WI38 (cell line): ENCODE results near the gene ADK.
"Not testable (repeated sequence)": the region's sequence is repeated elsewhere in the genome, so short reads cannot be mapped to it uniquely, and the experiment has no call there.

Source experiments
- H3K4me3 ChIP-seq: 2 replicates; pipeline ENCODE4 v1.5.1; 2011; ENCODE audit warnings: low read depth, mild to moderate bottlenecking, control low read depth, low read length
- CTCF ChIP-seq: IDR thresholded peaks from 2 replicates; pipeline ENCODE4 v1.5.1; 2012; ENCODE audit warnings: low read depth, mild to moderate bottlenecking, control low read depth, low read length

ADK gene

GRCh38 chr10:74334221-74334620 is 183.2 kb downstream of the ADK start:
- no peak for TF ChIP-seq CTCF

GRCh38 chr10:74335501-74335900 is 184.5 kb downstream of the ADK start:
- TF ChIP-seq CTCF = no peak
- no peak overlapping the region for H3K4me3 ChIP-seq

More at GRCh38 chr10:74334221-74334620, 183.2 kb downstream of the ADK start:
- H3K4me3 ChIP-seq = no peak overlapping the region

- H3K4me3 ChIP-seq = no peak overlapping the region
- TF ChIP-seq CTCF = no peak
These were observed 186.5 kb downstream of the ADK start for GRCh38 chr10:74337330-74338016.

GRCh38 chr10:74342991-74343390 is 192.0 kb downstream of the ADK start:
- no peak for TF ChIP-seq CTCF
- no peak overlapping the region for H3K4me3 ChIP-seq

GRCh38 chr10:74343804-74344203 is 192.8 kb downstream of the ADK start:
- no peak for TF ChIP-seq CTCF
- H3K4me3 ChIP-seq = no peak overlapping the region

GRCh38 chr10:74344306-74344705 is 193.3 kb downstream of the ADK start:
- no peak overlapping the region for H3K4me3 ChIP-seq
- TF ChIP-seq CTCF = no peak

GRCh38 chr10:74347522-74347921 is 196.5 kb downstream of the ADK start:
- no peak overlapping the region for H3K4me3 ChIP-seq
- no peak for TF ChIP-seq CTCF

GRCh38 chr10:74353021-74353420 is 202.0 kb downstream of the ADK start:
- not testable (repeated sequence) for H3K4me3 ChIP-seq
